NCI-H1092 treated with DMSO at 0.1 percent for 48 hours (cell line): ENCODE data around the gene SUGCT.

Source experiments
- DNase-seq: peaks from one replicate; lab custom pipeline; 2025; lab: John Stamatoyannopoulos, UW

SUGCT gene

DNA sequence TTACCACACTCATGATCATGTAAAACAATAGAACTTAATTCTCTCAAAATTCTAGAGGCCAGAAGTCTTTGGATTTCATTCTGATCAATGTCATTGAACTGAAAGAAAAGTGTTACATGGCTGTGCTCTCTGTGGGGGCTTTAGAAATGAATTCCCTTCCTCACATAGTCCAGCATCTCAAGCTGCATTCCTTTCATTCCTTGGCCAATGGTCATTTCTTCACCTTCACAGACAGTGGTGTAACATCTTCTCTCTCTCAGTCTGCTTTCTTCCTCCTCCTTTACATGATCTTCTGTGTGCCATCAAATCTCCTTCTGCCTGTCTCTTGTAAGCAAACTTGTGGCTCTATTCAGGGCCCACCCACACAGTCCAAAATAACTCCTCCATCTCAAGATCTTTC lies 735.3 kb downstream of the SUGCT start:
- DNase-seq: no peak

DNA sequence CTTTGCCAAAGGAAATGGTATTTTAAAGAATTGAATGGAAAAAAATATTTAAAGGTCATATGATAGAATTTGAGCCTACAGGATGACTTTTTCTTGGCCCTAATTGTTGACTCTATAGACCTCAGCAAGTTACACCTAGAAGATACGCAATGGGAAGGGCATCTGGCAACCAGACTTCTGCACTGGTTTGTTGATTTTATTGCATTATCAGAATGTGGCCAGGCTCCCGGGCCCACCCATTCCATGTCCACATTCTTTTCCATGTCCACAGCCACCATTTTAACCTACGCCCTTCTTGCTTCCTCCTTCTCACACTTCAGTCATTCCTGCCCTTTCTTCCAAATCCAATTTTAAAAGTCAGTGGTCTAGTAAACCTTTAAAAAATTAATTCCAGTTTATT lies 738.4 kb downstream of the SUGCT start:
- DNase-seq: no peak

DNA sequence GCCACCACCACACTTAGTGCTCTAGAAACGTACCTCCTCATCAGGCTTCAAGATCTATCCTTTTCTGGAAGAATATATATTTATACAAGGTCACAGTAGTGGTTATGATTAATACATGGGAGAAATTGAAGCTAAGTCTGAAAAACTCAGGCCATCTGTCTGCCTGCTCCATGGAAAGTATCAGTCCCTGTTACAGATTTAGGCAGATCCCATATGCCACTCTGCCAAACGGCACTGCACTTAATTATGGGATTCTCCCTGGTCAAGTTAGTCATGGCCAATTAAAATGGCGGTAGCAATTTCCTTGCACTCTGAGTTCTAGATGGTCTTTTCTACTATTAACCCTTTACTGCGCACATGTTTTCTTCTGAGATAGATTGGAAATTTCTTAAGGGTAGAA lies 740.0 kb downstream of the SUGCT start:
- DNase-seq: no peak

DNA sequence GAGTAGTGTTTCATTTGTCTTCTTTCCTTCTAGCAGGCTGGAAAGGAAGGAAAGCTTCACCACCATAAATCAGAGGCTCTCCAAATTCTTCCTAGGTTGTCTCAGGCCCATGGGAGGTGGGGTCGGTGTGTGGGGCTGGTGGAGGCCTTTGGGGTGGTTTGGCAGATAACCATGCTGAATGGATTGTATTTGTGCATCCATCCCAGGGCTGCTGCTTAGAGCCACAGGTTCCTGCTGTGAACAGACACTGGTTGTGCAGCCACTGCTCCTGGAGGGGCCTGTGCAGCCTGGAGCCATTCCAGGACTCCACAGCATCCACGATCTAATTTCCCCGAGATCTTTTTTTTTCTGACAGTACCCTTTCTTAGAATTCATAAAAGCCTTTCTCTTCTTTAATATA lies 741.8 kb downstream of the SUGCT start:
- no peak for DNase-seq

DNA sequence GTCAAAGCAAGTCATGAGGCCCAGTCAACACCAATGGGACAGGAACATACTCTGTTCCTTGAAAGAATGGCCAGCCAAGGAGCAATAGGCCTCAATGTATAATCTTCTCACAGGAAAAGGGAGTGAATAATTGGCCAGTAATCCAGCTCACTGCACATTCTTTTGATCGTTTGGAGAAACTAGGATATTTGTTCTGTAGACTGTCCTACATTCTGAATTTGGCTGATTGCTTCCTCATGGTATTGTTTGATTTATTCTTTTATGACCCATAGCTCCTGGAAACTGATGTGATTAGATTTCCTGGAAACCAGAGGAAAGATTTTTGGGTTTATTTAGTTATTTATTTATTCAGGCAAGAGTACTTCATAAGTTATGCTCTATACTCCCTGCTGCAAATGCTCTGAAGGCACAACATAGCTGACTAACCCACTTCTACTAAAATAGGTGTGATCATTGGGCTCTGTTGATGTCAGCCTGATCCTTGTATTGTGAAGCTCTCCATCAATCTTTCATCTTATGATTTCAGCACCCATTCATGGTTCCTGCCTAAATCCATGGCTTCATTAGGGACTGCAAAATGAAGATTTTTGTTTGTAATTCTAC lies 745.2 kb downstream of the SUGCT start:
- DNase-seq: no peak

DNA sequence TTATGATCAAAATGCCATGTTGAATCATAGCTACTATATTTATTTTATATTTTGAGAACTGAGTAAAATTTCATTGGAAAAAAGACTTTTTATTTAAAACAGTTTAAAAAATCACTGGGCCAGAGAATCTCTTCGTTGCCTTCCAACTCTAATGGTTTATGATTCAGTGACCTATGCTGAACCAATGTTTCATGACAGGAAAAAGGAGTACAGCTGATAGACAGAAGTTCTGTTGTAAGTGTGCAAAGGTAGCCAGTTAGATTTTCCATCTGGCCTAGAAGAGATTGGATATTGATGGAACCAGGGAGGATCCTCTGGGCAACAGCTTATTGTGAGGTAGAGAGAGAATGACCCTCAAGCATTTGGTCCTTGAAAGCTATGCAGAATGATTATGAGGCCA lies 745.8 kb downstream of the SUGCT start:
- DNase-seq: no peak

DNA sequence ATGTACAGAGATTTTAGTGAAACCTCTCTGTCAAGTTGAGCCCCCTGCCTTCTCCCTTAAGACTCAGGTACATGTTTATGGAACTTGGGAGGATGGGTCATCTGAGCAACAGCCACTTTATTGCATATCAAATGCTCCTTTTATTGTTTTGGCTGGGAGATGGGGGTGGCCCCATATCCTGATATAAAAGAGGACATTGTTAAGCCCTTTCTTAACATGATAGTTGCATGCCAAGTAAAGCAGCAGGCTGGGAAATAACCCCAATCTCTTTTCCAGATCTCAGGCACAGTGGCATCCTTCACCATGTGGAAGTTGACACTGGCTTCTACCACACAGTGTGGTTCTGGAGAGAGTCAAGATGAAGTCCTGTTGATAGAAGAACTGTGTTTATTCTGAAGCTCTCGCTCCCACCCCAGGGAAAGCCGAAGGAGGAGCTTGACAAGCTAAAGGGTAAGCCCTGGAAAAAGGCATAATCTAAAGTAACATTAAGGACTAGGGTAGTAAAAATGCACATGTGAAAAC lies 746.7 kb downstream of the SUGCT start:
- no peak for DNase-seq

DNA sequence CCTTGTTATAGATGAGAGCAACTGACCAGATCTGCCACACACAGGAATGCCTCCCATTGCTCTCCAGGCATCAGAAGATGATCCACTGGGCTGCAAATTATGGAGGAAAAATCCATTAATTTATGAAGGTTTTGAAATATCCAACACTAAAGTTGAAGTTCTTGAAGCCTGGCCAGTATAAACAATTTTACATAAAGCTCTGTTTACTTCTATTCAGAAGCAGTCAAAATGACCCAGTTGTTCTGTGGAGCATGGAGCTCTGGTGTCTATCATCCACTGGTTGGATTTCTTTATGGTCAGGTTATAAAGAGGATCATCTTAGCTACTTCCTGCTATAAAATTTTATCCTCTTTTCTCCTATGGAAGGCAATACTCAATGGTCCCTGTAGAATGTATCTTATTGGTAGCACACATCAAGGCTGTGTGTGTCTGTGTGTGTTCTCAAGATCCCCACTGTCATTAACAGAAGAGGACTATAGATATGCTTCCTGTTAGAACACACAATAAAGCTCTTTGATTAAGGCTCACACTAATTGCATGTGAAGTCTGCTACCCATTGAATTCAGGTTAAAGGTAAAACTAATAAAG lies 747.4 kb downstream of the SUGCT start:
- DNase-seq: no peak

DNA sequence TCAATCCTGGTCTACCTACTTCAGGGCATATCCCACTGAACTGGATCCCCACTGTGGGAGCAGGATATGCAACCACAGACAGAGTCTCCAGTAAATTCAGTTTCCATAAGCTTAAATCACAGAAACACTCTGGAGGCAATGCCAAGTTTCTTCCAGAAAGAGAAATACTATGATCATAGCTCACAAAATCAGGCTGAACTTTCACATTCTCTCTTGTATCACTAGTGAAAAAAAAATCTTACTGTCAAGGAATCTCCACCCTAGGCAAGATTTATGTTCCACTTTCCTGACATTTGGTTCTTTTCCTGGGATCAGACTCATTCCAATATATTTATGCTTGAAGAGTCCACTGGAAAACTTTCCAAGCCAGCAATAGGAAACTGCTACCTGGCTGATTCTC lies 749.0 kb downstream of the SUGCT start:
- DNase-seq: no peak

DNA sequence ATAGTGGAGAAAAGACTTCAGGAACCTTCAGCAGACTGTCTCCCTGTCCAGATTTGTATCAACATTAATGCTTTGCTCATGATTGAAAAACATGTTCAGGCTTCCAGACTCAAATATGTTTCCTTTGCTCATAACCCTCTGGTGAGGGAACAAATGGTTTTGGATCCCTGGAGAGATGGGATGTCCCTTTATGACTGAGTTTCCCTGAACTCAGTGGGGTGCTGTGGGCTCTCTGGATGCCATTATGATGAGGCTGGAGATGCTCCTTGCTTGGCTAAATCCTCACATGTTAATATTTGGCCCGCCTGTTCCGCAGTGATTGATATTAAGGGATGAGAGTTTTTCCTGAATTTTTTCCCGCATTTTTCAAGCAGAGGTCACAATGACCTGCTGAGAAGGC lies 749.4 kb downstream of the SUGCT start:
- DNase-seq: no peak

DNA sequence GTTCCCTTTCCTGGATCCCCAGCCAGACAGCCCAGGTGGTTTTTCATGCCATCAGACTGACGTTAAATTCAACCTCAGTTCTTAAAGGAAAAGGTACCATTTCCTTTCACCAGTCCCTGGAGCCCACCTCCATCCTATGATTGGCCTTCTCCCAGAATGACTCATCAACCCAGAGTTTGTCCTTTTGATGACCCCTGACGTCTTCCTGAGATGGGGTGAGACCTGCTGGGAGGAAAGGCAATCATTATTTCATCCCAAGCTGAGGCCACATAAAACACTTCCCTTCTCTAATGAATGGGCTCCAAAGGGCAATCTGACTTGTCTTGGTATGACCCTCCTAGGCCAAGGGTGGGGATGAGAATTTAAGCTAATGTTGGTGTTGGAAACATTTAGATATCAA lies 750.7 kb downstream of the SUGCT start:
- no peak for DNase-seq

DNA sequence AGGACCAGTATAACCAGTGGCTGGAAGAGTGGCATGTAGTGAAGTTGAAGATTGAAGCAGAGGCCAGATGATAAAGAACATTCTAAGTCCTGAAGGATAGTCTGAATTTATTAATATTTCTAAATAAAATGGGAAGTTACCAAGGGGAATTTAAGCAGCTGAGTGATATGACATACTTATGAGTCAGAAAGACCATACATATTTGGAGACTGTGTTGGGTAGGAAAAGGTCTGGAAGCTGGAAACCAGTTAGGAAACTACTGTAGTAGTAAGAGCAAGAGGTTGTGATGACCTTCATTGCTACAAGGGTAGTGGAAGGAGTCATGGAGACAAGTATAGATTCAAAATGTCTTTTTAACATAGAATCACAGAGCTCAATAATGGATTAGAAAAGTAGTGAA lies 752.3 kb downstream of the SUGCT start:
- DNase-seq: no peak

DNA sequence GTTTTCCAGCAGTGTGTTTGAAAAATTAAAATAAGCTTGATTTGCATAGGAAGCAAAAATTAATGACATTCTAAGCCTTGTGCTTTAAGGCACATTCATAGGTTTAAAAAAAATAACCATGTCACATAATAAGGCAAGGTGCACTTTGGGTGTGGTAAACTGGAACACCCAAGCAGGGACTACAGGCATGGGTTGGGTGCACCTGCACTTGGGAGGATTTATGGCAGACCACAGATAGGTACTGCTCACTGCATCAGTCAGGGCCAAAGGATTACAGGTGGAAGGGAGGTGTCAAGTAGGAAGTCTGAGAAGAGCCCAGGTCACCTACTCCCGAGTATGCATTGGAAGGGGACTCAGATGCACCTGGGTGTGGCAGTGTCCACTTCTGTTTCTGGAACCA lies 753.7 kb downstream of the SUGCT start:
- DNase-seq: no peak

DNA sequence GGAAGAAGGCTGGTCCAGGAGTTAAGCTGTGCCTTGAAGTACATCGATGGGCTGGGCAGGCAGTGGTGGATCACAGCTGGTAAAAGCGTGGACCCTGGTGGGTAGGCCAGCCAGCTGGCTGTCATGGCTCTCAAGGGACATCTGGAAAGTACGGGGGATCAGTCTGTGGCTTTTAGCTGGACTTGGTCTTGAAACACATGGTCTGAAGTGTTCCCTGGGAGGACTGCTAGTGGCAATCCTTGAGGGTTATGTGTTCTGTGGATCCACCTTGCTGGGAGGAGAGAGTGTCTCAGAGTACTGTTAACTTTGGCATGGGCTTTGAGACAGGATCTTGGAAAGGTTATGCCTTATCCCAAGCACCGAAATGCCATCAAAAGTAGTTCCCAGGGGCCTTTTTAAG lies 754.3 kb downstream of the SUGCT start:
- no peak for DNase-seq

DNA sequence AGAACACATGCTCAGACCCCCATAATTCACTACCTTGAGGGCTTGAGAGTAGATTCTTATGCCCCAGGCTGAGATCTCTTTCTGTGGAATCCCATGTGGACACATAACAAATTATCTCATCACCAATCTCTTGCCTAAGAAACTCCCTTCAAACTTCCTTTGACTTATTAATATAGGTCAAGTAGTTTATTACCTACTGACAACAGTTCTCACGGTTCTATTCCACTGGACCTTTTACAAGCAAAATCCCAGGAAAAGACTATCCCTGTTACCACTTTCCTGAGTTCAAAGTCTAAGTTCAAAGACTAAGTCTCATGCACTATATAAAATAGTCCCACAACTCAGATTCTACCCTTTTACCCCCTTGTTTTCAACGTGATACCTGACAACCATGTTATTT lies 754.7 kb downstream of the SUGCT start:
- no peak for DNase-seq

DNA sequence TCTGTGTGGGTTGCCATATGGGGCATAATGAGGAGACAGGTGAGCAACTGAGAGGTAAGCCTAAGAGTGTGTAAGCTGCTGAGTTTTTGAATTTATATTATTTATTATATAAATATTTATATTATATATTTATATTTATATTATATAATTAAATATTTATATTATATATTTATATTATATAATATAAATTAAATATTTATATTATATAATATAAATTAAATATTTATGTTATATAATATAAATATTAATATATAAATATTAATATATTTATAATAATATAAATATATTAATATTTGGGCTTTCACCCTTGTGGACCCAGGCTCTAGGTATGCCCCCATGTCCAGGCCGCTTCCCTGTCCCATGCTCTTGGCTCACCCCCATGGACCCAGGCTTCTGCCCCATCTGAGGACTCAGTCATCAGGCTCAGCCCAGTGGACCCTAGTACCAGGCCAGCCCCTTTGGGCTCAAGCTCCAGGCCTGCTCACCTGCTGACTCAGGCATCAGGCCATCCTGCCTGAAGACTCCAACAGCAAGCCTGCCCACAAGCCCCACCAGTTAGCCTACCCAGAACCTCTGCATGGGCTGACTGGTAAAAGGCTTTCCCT lies 755.4 kb downstream of the SUGCT start:
- no peak for DNase-seq

DNA sequence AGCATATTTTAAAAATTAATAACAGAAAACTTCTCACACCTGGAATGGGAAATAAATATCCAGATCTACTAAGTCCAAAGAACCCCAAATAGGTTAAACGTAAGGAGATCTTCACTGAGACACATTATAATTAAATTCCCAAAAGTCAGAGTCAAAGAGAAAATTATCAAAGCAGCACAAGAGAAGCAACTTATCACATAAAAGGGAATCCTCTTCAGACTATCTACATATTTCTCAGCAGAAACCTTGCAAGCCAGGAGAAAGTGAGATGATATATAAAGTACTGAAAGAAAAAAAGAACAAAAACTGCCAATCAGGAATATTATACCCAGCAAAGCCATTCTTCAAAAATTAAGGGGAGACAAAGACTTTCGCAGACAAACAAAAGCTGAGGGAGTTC lies 756.4 kb downstream of the SUGCT start:
- no peak for DNase-seq

DNA sequence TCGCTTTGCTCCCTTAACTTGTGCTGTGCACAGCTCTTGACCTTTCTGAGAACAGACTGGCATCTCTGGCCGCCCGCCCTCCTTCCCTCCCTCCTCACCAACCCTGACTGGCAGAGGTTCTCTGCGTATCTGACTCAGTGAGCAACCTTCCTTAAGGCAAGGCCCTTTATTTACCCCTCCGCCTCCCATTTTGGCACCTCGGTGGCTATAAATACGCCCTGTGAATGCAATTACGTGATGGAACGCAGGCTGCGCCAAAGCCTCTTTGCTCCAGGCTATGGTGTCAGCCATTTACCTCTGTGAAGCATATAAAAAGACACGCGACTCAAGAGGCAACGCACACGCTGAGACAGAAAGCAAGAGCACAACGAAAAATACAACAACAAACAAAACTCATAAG lies 764.3 kb downstream of the SUGCT start:
- no peak for DNase-seq

DNA sequence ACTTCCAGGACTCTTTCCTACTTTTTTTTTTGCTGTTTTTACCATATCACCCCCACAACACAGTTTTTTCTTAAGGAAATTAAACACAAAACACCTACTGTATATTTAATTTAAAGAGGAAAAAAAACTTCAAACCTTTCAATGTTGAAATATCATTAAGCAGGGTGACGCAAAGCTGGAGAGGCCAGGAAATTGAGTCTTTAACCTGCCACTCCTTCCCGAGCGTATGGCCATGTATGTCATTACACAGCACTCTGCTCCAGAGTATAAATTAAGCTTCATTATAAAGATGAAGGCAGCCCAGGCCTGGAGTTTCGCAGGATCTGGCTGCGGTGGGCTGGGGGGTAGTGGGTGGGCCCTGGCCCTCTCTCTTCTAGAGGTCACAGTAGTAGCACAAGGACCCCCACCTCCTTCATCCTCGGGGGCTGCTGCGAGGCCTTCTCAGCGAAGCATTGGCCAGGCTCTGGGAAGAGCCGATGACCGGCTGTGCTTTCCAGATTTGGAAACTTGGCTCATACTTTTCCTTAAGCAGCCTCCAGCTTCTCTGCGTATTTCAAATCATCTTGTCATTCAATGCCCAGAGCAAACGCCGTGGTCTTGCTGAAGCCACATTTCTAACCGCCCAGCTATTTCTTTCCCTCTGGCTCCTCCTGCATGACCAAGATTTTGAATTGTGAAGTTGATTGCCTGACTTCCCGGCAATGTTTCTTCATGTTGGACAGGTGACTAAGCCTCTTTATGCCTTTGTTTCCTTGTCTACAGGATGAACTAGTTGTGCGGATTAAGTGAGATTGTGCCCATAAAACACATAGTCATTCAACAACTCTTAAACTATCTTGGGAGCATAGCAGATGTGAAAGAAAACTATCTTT lies 765.1 kb downstream of the SUGCT start:
- DNase-seq: no peak

DNA sequence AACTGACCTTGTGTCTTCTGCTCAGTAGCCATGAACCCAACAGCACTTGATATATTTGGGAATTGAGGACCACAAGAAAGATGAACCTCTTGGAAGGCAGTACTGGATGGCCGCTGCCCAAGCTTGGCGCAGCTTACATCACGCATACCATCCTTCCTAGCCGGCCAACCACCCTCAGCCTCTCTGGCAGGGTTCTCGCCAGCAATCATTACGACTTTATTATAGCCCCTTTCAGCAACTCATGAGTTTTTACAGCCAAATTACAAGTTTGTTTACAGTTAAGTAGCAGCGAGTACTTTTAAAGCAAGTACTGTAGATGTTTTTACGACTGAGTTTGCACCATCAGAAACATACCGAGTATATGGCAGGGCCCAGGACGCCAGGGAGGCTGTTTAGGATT lies 769.1 kb downstream of the SUGCT start:
- DNase-seq: no peak

DNA sequence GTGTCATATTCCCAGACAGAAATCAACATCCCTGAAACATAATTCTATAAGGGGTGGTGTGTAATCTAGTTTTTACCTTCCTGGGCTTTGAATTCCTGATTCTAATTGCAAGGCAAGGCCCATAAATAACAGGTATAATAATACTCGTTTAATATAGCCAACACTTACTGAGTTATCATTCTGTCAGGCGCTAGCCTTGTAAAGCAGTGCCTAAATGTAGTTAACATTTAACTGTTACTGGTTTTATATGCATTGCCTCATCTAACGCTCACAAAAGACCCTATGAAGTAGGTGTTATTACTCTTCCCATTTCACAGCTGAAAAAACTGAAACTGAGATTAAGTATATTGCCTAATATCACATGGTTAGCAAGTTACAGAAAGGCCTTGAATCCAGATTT lies 772.5 kb downstream of the SUGCT start:
- no peak for DNase-seq

DNA sequence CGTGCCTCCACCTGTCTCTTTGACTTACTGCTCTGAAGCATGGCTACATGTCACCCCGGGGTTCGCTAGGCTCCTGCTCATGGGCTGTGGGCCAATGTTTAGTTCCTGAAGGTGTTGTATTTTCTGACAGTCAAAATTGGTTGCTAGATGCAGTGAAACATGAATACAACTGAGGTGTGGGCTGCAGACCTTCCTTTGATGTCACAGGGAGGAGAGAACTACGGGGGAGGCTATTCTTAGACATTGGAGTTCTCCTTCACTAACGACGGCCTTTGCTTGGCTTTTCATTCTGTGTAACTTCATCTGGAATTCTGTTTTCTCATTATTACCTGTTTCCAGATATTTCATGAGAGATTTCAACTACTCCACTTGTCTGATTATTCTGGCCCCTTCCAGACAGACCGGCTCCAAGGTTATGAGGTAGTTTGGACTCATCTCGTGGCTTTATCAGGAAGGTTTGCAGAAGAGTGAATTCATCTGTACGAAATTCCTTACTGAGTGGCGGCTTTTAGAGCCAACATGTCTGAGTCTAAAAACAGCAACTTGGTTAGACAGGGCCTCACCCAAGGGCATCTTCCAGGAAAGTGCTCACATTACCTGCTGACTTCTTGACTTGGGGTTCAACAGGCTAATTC lies 774.7 kb downstream of the SUGCT start:
- DNase-seq: no peak
